T-cell (primary cell): Measurements from ENCODE around the gene PROSER2. TPM values are rescaled to one million over a fixed set of nuclear protein-coding genes. Genes with fewer than 3 reads are reported as not detected.

Source experiments
- ATAC-seq, 4 experiments: fragments of 200-7000 bp in 3 of 4; fragments of 150-1000 bp in 1 of 4; cut with Tn5 transposase; replicated peaks in 1 of 4; 1 replicate in 3 of 4; 2 replicates in 1 of 4; pipeline ENCODE4 v1.10.0; 2021; ENCODE audit warnings: moderate library complexity in 3 of 4, mild to moderate bottlenecking in 2 of 4, moderate number of reproducible peaks in 1 of 4
- CTCF ChIA-PET, 2 donors: fragments of 300-600 bp; sonication (Branson Sonifier 250); formaldehyde crosslinking; loops; one replicate each; lab custom pipeline; 2022; ENCODE audit warnings: antibody characterized with exemption in 2 of 2; lab: Charles Lee
- POLR2A ChIA-PET, 2 donors: fragments of 300-600 bp; sonication (Branson Sonifier 250); formaldehyde crosslinking; loops; one replicate each; lab custom pipeline; 2022; ENCODE audit warnings: antibody characterized with exemption in 2 of 2; lab: Charles Lee
- DNase-seq, 35 experiments: peaks; one replicate each; pipeline versions ENCODE4 v3.0.0 to v3.0.0-alpha.2; 2013 to 2023
- H3K27ac ChIP-seq: one replicate; pipeline ENCODE4 v1.5.1; 2013; ENCODE audit warnings: low read length
- H3K27me3 ChIP-seq, 2 experiments: replicated peaks in 1 of 2; 1 replicate in 1 of 2; 2 replicates in 1 of 2; pipeline versions ENCODE4 v1.6.1 to v1.7.0; 2013; ENCODE audit warnings: low read length in 1 of 2, mixed read lengths in 1 of 2; ENCODE audit not compliant: control insufficient read depth in 2 of 2, insufficient read depth in 2 of 2; ENCODE audit errors: extremely low read depth in 1 of 2
- H3K36me3 ChIP-seq, 2 donors: 1 replicate in 1 of 2; 2 replicates in 1 of 2; pipeline versions ENCODE4 v1.6.1 to v1.7.0; 2013; ENCODE audit warnings: low read length in 1 of 2; ENCODE audit not compliant: control insufficient read depth in 2 of 2, insufficient read depth in 1 of 2; ENCODE audit errors: extremely low read depth in 1 of 2
- H3K4me1 ChIP-seq, 2 experiments: 1 replicate in 1 of 2; 2 replicates in 1 of 2; pipeline versions ENCODE4 v1.6.1 to v1.7.0; 2013; ENCODE audit warnings: low read length in 2 of 2, mixed read lengths in 1 of 2; ENCODE audit not compliant: insufficient read depth in 2 of 2, control insufficient read depth in 1 of 2; ENCODE audit errors: extremely low read depth in 1 of 2
- H3K4me3 ChIP-seq, 2 donors: 1 replicate in 1 of 2; 2 replicates in 1 of 2; pipeline versions ENCODE4 v1.5.1 to v1.7.0; 2013; ENCODE audit warnings: mild to moderate bottlenecking in 2 of 2, low read length in 1 of 2, moderate library complexity in 1 of 2; ENCODE audit not compliant: control insufficient read depth in 1 of 2; ENCODE audit errors: extremely low read depth in 1 of 2
- H3K9me3 ChIP-seq: 2 replicates; pipeline ENCODE4 v1.7.0; 2013
- H3K27ac Mint-ChIP-seq, 2 donors: one replicate each; pipeline ENCODE4 v1.8.0; 2020 to 2021; ENCODE audit warnings: mild to moderate bottlenecking in 2 of 2, mixed read lengths in 2 of 2
- H3K27me3 Mint-ChIP-seq, 2 donors: one replicate each; pipeline ENCODE4 v1.8.0; 2021 to 2022; ENCODE audit warnings: mixed read lengths in 2 of 2
- H3K36me3 Mint-ChIP-seq: one replicate; pipeline ENCODE4 v1.8.0; 2021; ENCODE audit warnings: mixed read lengths
- H3K4me1 Mint-ChIP-seq, 3 donors: one replicate each; pipeline ENCODE4 v1.8.0; 2020 to 2022; ENCODE audit warnings: mixed read lengths in 3 of 3, mild to moderate bottlenecking in 1 of 3
- H3K4me3 Mint-ChIP-seq, 3 donors: one replicate each; pipeline ENCODE4 v1.8.0; 2020 to 2022; ENCODE audit warnings: mild to moderate bottlenecking in 3 of 3, mixed read lengths in 3 of 3, moderate library complexity in 3 of 3
- H3K9me3 Mint-ChIP-seq, 3 donors: one replicate each; pipeline ENCODE4 v1.8.0; 2020 to 2022; ENCODE audit warnings: mixed read lengths in 3 of 3
- WGBS: methylation state at CpG from one replicate; pipeline ENCODE4 v1.1.5; 2013; ENCODE audit warnings: missing lambda C conversion rate; ENCODE audit not compliant: insufficient coverage; 5-methylcytosine and 5-hydroxymethylcytosine counted together
- total RNA-seq, 35 experiments: library from RNA in 6 of 35; stranded (reverse) in 6 of 35; fragments of 120-200 nt in 1 of 35; gene quantifications; one replicate each; pipeline versions ENCODE4 v1.2.1 to v1.2.4 and lab custom pipeline; 2013 to 2026

The PROSER2 gene
- total RNA-seq, 5 donors from 2014 or later (not counting 1 experiment from before 2014, with no cell fraction given), result 1.7 to 4.8 (median 4.0) TPM

GRCh38 chr10:11876805-11877590 lies 53.8 kb downstream of the PROSER2 start:
- Mint-ChIP-seq H3K27ac (no peak overlapping the region), H3K36me3 (no peaks in the 10 kb centered on the region), H3K9me3 (no peaks in the 10 kb centered on the region), H3K4me1 (peaks cover 3 to 16% (median 11%) of the 10 kb centered on the region in 3 donors), H3K27me3 (peaks cover 0 to 4% of the 10 kb centered on the region in 2 donors), H3K4me3 (no peak overlapping the region)
- DNase-seq (no peak), ATAC-seq (no peak)
- ChIA-PET POLR2A (no interaction called here), CTCF (interaction anchor here in 1 of 2 donors (0.7 kb wide), 1 partner anchor 52 kb away, joined by 3 read pairs; no protein-coding TSS in a partner anchor)
- no peak overlapping the region for H3K4me3 ChIP-seq
- H3K9me3 ChIP-seq, result no peaks in the 10 kb centered on the region
- peaks cover 0 to 11% of the 10 kb centered on the region in 2 experiments for H3K27me3 ChIP-seq
- 91% methylated on average over 9 of the region's 19 CpGs for WGBS
- H3K36me3 ChIP-seq, result no peaks in the 10 kb centered on the region
- H3K27ac ChIP-seq, result no peak overlapping the region
- peaks cover 5 to 15% of the 10 kb centered on the region in 2 experiments for H3K4me1 ChIP-seq

- H3K4me1 Mint-ChIP-seq, result peaks cover 0 to 17% (median 11%) of the 10 kb centered on the region in 3 donors
- peaks cover 0 to 4% of the 10 kb centered on the region in 2 donors for H3K27me3 Mint-ChIP-seq
- no peaks in the 10 kb centered on the region for H3K36me3 Mint-ChIP-seq
- H3K4me3 Mint-ChIP-seq, result no peak overlapping the region
- DNase-seq (no peak), ATAC-seq (no peak)
- no peaks in the 10 kb centered on the region for H3K9me3 Mint-ChIP-seq
- Histone ChIP-seq H3K4me3 (no peak overlapping the region), H3K9me3 (no peaks in the 10 kb centered on the region), H3K27ac (no peak overlapping the region), H3K4me1 (peaks cover 3 to 16% of the 10 kb centered on the region in 2 experiments), H3K27me3 (peaks cover 0 to 11% of the 10 kb centered on the region in 2 experiments), H3K36me3 (no peaks in the 10 kb centered on the region)
- WGBS, result 92% methylated on average over 12 of the region's 13 CpGs
- CTCF ChIA-PET, result no interaction called here
- POLR2A ChIA-PET, result no interaction called here
- H3K27ac Mint-ChIP-seq, result no peak overlapping the region
These were observed 54.4 kb downstream of the PROSER2 start for GRCh38 chr10:11877591-11877905.

GRCh38 chr10:11878776-11879175 lies 55.6 kb downstream of the PROSER2 start:
- no peak overlapping the region for H3K27ac ChIP-seq
- H3K36me3 ChIP-seq, result no peaks in the 10 kb centered on the region
- H3K4me1 ChIP-seq, result peaks cover 3 to 25% of the 10 kb centered on the region in 2 experiments
- H3K36me3 Mint-ChIP-seq, result no peaks in the 10 kb centered on the region
- ATAC-seq, result no peak
- peaks cover 0 to 11% of the 10 kb centered on the region in 2 experiments for H3K27me3 ChIP-seq
- 90% methylated on average over 12 of the region's 12 CpGs for WGBS
- no peaks in the 10 kb centered on the region for H3K9me3 Mint-ChIP-seq
- no peak overlapping the region for H3K4me3 ChIP-seq
- no peaks in the 10 kb centered on the region for H3K27me3 Mint-ChIP-seq
- no peak overlapping the region for H3K27ac Mint-ChIP-seq
- ChIA-PET POLR2A (no interaction called here), CTCF (no interaction called here)
- DNase-seq, result no peak
- H3K9me3 ChIP-seq, result no peaks in the 10 kb centered on the region
- no peak overlapping the region for H3K4me3 Mint-ChIP-seq
- peaks cover 0 to 23% (median 11%) of the 10 kb centered on the region in 3 donors for H3K4me1 Mint-ChIP-seq

- no peaks in the 10 kb centered on the region for H3K9me3 ChIP-seq
- ChIA-PET POLR2A (no interaction called here), CTCF (no interaction called here)
- Mint-ChIP-seq H3K4me3 (no peak overlapping the region), H3K27ac (no peak overlapping the region), H3K27me3 (no peaks in the 10 kb centered on the region), H3K36me3 (no peaks in the 10 kb centered on the region), H3K9me3 (no peaks in the 10 kb centered on the region), H3K4me1 (peaks cover 0 to 19% (median 7%) of the 10 kb centered on the region in 3 donors)
- H3K36me3 ChIP-seq, result no peaks in the 10 kb centered on the region
- H3K27me3 ChIP-seq, result peaks cover 0 to 11% of the 10 kb centered on the region in 2 experiments
- DNase-seq (no peak), ATAC-seq (no peak)
- H3K27ac ChIP-seq, result no peak overlapping the region
- no peak overlapping the region for H3K4me3 ChIP-seq
- 93% methylated on average over 15 of the region's 15 CpGs for WGBS
- H3K4me1 ChIP-seq, result peaks cover 0 to 20% of the 10 kb centered on the region in 2 experiments
These were observed 56.4 kb downstream of the PROSER2 start for GRCh38 chr10:11879387-11880094.

- no peaks in the 10 kb centered on the region for H3K36me3 Mint-ChIP-seq
- no peak overlapping the region for H3K4me3 Mint-ChIP-seq
- no peak overlapping the region for H3K4me3 ChIP-seq
- ChIA-PET CTCF (no interaction called here), POLR2A (interaction anchor here in 1 of 2 donors (0.5 kb wide), 1 partner anchor 97 kb away, joined by 8 read pairs; no protein-coding TSS in a partner anchor)
- DNase-seq (no peak), ATAC-seq (no peak)
- H3K27ac Mint-ChIP-seq, result no peak overlapping the region
- peaks cover 0 to 11% (median 0%) of the 10 kb centered on the region in 3 donors for H3K4me1 Mint-ChIP-seq
- 96% methylated on average over 27 of the region's 32 CpGs for WGBS
- no peaks in the 10 kb centered on the region for H3K9me3 ChIP-seq
- H3K27ac ChIP-seq, result no peak overlapping the region
- peaks cover 0 to 14% of the 10 kb centered on the region in 2 experiments for H3K27me3 ChIP-seq
- peaks cover 0 to 12% of the 10 kb centered on the region in 2 experiments for H3K4me1 ChIP-seq
- H3K9me3 Mint-ChIP-seq, result no peaks in the 10 kb centered on the region
- H3K36me3 ChIP-seq, result no peaks in the 10 kb centered on the region
- H3K27me3 Mint-ChIP-seq, result no peaks in the 10 kb centered on the region
These were observed 57.2 kb downstream of the PROSER2 start for GRCh38 chr10:11880151-11881029.

GRCh38 chr10:11881030-11881476 lies 57.9 kb downstream of the PROSER2 start:
- no peak overlapping the region for H3K27ac Mint-ChIP-seq
- Histone ChIP-seq H3K4me3 (no peak overlapping the region), H3K36me3 (no peaks in the 10 kb centered on the region), H3K27me3 (peaks cover 0 to 14% of the 10 kb centered on the region in 2 experiments), H3K4me1 (peaks cover 0 to 10% of the 10 kb centered on the region in 2 experiments), H3K27ac (no peak overlapping the region), H3K9me3 (no peaks in the 10 kb centered on the region)
- DNase-seq, result no peak
- ChIA-PET POLR2A (interaction anchor here in 1 of 2 donors (0.5 kb wide), 1 partner anchor 97 kb away, joined by 8 read pairs; no protein-coding TSS in a partner anchor), CTCF (no interaction called here)
- no peaks in the 10 kb centered on the region for H3K27me3 Mint-ChIP-seq
- ATAC-seq, result no peak
- WGBS, result 100% methylated on average over 9 of the region's 11 CpGs
- H3K4me1 Mint-ChIP-seq, result peaks cover 0 to 9% (median 0%) of the 10 kb centered on the region in 3 donors
- no peaks in the 10 kb centered on the region for H3K9me3 Mint-ChIP-seq
- no peak overlapping the region for H3K4me3 Mint-ChIP-seq
- H3K36me3 Mint-ChIP-seq, result no peaks in the 10 kb centered on the region
